DMS53 treated with DMSO at 0.1 percent for 48 hours (cell line): Measurements from ENCODE around the gene PARD3B.

Experiments
- DNase-seq: peaks from one replicate; lab custom pipeline; 2025; ENCODE audit not compliant: unreplicated experiment; lab: John Stamatoyannopoulos, UW

Gene PARD3B

GRCh38 chr2:204586444-204587180 is 41.3 kb downstream of the PARD3B start:
- DNase-seq, result no peak

- DNase-seq, result no peak
Observed at GRCh38 chr2:204590063-204590462, 44.8 kb downstream of the PARD3B start.

GRCh38 chr2:204591225-204591624 is 46.0 kb downstream of the PARD3B start:
- DNase-seq, result no peak

GRCh38 chr2:204604061-204604460 is 58.8 kb downstream of the PARD3B start:
- DNase-seq, result no peak

GRCh38 chr2:204608237-204608939 is 63.1 kb downstream of the PARD3B start:
- DNase-seq, result no peak

GRCh38 chr2:204611017-204611631 is 65.8 kb downstream of the PARD3B start:
- no peak for DNase-seq

GRCh38 chr2:204611764-204612163 is 66.5 kb downstream of the PARD3B start:
- no peak for DNase-seq

- DNase-seq, result no peak
Observed at GRCh38 chr2:204613635-204614034, 68.4 kb downstream of the PARD3B start.

GRCh38 chr2:204615456-204615855 is 70.2 kb downstream of the PARD3B start:
- no peak for DNase-seq

- DNase-seq, result no peak
Observed at GRCh38 chr2:204625135-204625534, 79.9 kb downstream of the PARD3B start.

- DNase-seq, result no peak
Observed at GRCh38 chr2:204628926-204629712, 83.8 kb downstream of the PARD3B start.

GRCh38 chr2:204632410-204632809 is 87.1 kb downstream of the PARD3B start:
- DNase-seq, result no peak

- DNase-seq, result no peak
Observed at GRCh38 chr2:204634564-204634963, 89.3 kb downstream of the PARD3B start.

- DNase-seq, result no peak
Observed at GRCh38 chr2:204635478-204635877, 90.2 kb downstream of the PARD3B start.

- no peak for DNase-seq
Observed at GRCh38 chr2:204638471-204639194, 93.4 kb downstream of the PARD3B start.

GRCh38 chr2:204643326-204643725 is 98.1 kb downstream of the PARD3B start:
- no peak for DNase-seq

- peak; percentile 75 for DNase-seq
Observed at GRCh38 chr2:204645018-204645773, 99.9 kb downstream of the PARD3B start.

- no peak for DNase-seq
Observed at GRCh38 chr2:204647626-204648025, 102.4 kb downstream of the PARD3B start.

- DNase-seq, result no peak
Observed at GRCh38 chr2:204650611-204651010, 105.3 kb downstream of the PARD3B start.

GRCh38 chr2:204652063-204652462 is 106.8 kb downstream of the PARD3B start:
- DNase-seq, result no peak
